GM21367 (cell line): Measurements from ENCODE around the gene ITGB6.

ENCODE experiments used
- ATAC-seq: cut with Tn5 transposase; IDR thresholded peaks from one replicate; pipeline ENCODE4 v1.9.1; 2021; ENCODE audit not compliant: unreplicated experiment

ITGB6 gene

DNA sequence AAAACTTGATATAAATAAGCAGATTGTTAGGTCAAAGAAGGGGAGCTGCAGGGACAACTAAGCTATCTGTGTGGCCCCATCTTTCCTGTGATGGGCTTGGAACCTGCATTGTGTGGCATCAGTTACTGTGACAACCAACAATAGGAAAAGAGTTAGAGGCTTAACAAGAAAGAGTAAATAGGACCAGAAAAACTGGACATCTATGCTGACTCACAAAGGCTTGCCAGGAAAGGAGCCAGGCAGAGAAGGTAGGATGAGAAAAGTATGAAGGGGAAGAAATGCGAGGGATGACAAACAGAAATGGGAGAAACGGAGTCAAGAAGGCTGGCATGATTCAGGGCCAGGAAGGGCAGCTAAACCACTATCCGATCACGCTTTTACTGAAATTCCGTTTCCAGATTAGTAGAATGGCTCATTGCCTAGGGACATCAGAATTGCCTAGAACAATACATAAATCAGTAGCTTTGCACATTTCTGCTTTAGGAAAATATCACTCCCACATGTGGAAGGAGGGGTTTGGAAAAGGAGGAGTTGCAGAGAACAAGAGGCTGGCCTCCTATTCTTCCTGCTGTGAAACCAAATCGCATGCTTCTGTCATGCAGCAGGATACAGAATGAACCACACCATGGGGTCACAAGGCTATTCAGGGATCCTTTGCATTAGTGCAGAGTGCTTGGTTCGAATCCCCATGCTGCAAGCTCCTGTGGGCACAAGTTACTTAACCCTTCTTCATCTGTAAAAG lies 144.9 kb downstream of the ITGB6 start:
- ATAC-seq = no peak

DNA sequence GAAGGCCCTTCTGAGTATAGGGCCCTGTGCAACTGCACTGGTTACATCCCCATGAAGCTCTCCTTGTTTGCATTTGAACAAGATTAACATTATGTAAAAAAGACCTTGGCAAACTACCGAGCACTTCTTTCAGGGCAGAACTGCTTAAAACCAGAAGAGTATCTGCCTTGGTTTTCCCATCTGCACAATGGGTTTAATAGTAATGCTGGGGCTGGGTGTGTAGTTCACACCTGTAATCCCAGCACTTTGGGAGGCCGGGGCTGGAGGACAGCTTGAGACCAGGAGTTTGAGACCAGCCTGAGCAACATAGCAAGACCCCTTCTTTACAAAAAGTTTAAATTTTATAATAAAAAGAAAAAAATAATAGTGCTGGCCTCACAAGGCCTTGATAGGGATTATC lies 146.1 kb downstream of the ITGB6 start:
- no peak for ATAC-seq

DNA sequence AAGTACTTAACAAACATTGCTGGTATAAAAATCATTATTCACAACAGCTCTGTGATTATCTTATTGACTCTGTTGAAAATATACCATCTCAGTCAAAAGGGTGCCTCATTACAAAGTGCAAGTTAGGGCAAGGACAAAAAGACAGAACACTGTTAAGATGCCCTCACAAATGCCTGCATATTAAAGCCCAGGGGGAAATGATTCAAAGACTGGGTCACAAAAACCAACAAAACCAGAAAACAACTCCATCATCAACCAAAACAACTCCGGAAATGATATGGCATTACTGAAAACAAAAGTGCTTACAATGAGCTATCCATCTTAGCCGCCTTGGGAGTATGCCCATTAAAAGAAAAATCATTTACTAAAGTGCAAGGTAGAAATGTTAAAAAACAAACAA lies 147.5 kb downstream of the ITGB6 start:
- no peak for ATAC-seq

DNA sequence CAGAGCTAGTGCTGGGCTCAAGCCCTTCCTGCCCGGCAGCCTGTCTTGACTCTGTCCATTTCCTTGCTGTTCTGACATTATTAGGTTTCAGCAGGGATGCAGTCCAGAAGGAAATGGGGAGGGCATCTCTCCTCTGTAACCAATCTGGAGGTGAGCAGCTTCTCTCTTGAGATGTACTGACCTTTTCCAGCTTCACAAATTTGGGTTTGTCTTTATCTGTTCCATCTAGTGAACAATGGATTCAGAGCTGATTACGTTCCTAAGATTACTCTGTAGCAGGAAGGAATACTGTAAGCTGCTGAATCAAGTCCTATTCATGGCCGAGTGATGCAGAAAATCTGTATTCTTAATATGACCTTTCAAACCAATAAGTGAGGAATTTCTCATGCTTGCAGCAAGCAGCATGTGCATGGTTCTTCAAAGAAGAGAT lies 148.7 kb downstream of the ITGB6 start:
- no peak for ATAC-seq

DNA sequence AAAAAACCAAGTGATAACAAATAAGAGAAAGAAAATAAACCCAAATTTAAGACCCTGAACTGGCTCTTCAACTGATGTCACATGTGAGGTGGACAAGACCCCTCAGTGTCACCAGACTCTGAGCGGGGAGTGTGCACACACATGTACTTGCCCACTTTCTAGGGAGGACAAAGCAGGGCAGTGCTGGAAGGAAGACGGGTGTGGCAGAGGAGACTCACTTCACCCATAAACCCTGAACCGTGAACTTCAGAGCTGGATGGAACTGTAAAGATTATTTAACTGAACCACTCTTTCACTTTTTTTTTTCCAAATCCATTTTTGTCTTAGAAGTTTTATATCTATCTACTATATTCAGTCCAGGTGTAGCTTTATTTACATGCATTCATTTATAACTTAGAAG lies 149.9 kb downstream of the ITGB6 start:
- no peak for ATAC-seq
